Body of pancreas (tissue), 4 donors: Measurements from ENCODE around the gene IL22RA2. TPM values are rescaled to one million over a fixed set of nuclear protein-coding genes. Genes with fewer than 3 reads are reported as not detected.

Experiments
- ATAC-seq: fragments of 150-250 bp; one replicate; pipeline ENCODE4 v1.9.1; 2016
- DNase-seq, 4 donors: peaks; one replicate each; pipeline ENCODE4 v3.0.0-alpha.2; 2019
- H3K27ac ChIP-seq, 4 donors: fragments of 200-600 bp; sonication (generic); 1 replicate in 3 of 4; 2 replicates in 1 of 4; pipeline versions ENCODE4 v1.5.1 to v1.6.1; 2016 to 2019; ENCODE audit warnings: mild to moderate bottlenecking in 1 of 4, mixed read lengths in 1 of 4, moderate library complexity in 1 of 4
- H3K27me3 ChIP-seq, 2 donors: fragments of 200-600 bp; sonication (generic); one replicate each; pipeline ENCODE4 v1.6.0; 2016; ENCODE audit warnings: mild to moderate bottlenecking in 1 of 2
- H3K36me3 ChIP-seq, 2 donors: fragments of 200-600 bp; sonication (generic); replicated peaks in 1 of 2; 2 replicates each; pipeline ENCODE4 v1.5.1; 2016; ENCODE audit warnings: low read depth in 2 of 2; ENCODE audit not compliant: insufficient read depth in 1 of 2
- H3K4me1 ChIP-seq: fragments of 200-600 bp; sonication (generic); one replicate; pipeline ENCODE4 v1.6.0; 2016
- H3K4me3 ChIP-seq, 2 donors: fragments of 200-600 bp; sonication (generic); 1 replicate in 1 of 2; 2 replicates in 1 of 2; pipeline ENCODE4 v1.5.1; 2016 to 2019
- H3K9me3 ChIP-seq, 3 donors: fragments of 200-600 bp; sonication (generic); 1 replicate in 2 of 3; 2 replicates in 1 of 3; pipeline ENCODE4 v1.5.1; 2016
- CTCF ChIP-seq, 7 experiments: fragments of 450-650 bp in 4 of 7; fragments of 200-600 bp in 3 of 7; sonication (generic) in 3 of 7; IDR thresholded peaks; one replicate each; pipeline ENCODE4 v1.5.1; 2016 to 2019; ENCODE audit warnings: antibody characterized with exemption in 7 of 7
- POLR2A ChIP-seq, 3 donors: fragments of 450-650 bp; IDR thresholded peaks; one replicate each; pipeline ENCODE4 v1.6.1; 2016; ENCODE audit warnings: antibody characterized with exemption in 3 of 3, mild to moderate bottlenecking in 2 of 3
- WGBS, 2 donors: methylation state at CpG; one replicate each; pipeline ENCODE4 v1.1.5; 2017; 5-methylcytosine and 5-hydroxymethylcytosine counted together
- intact Hi-C: fragments of 100-400 bp; cut with DNase I; formaldehyde crosslinking; loops from one replicate; pipeline ENCODE4 v1.15.1; 2023
- total RNA-seq, 2 donors: library from RNA; depleted of rRNA; stranded (reverse); fragments of >200 nt; gene quantifications; one replicate each; pipeline ENCODE4 v1.1.0, GENCODE V29; 2016

IL22RA2 gene
- total RNA-seq, 2 donors from 2014 or later = not detected

DNA sequence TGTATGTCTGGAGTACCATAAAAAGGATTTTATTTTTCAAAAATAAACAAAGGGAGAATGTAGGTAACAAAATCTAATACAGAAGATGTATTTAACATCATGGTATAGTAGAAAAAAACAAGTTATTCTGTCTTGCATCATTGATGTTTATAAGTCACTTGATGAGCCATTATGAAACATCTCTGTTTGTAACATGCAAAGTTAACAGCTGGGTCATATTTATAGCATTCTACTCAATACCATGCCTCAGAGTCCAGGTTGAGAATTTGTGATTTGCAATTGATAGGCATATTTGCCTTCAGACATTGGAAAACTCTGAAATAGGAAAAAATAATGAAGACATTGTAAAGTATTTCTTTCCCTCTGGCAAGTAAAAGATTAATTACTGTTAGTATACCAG is 76.4 kb downstream of the IL22RA2 start:
- Histone ChIP-seq H3K27ac (no peak overlapping the region), H3K4me1 (peaks cover 7% of the 10 kb centered on the region), H3K4me3 (no peak overlapping the region), H3K27me3 (no peaks in the 10 kb centered on the region), H3K36me3 (no peaks in the 10 kb centered on the region), H3K9me3 (no peaks in the 10 kb centered on the region)
- intact Hi-C loops = loop anchor here (10.0 kb wide), 1 partner anchor 538 kb away; no protein-coding TSS in a partner anchor
- TF ChIP-seq POLR2A (IDR thresholded peaks at IDR 0.05) (no peak), CTCF (IDR thresholded peaks at IDR 0.05) (no peak)
- DNase-seq (no peak), ATAC-seq (no peak)

DNA sequence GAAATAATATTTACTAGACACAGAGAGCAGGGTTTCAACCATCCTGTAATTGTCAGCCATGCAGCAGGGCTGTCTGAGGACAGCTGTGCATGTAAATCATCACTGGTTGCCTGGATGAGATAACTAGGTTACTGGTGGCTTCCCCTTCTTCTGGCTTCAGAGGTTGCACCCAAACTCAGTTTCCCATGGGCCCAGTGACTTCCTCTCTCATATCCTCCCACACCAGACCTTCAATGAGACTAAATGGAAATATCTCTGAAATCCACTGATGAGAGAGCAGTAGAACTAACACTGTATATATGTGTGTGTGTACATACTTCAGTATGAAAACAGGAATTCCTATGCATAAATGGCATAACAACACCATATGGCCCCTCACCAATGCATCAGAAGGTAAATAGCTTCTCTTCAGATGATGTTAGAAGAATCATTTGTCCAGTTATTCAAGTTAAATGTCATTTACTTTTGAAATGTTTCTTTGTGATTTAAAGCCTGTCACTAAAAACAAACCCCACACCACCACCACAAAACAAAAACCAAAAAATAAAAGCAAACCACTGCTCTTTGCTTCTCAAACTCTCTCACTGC is 77.7 kb downstream of the IL22RA2 start:
- intact Hi-C loops = loop anchor here (10.0 kb wide), 1 partner anchor 539 kb away; no protein-coding TSS in a partner anchor
- Histone ChIP-seq H3K27ac (no peak overlapping the region), H3K27me3 (no peaks in the 10 kb centered on the region), H3K9me3 (no peaks in the 10 kb centered on the region), H3K4me3 (no peak overlapping the region), H3K36me3 (no peaks in the 10 kb centered on the region), H3K4me1 (peaks cover 7% of the 10 kb centered on the region)
- no peak for ATAC-seq
- no peak for DNase-seq
- TF ChIP-seq CTCF (IDR thresholded peaks at IDR 0.05) (no peak), POLR2A (IDR thresholded peaks at IDR 0.05) (no peak)

- DNase-seq (no peak), ATAC-seq (no peak)
- WGBS, 2 donors = 72 to 75% methylated on average over 10 of the region's 10 CpGs
- Histone ChIP-seq H3K4me1 (peaks cover 5% of the 10 kb centered on the region), H3K9me3 (no peaks in the 10 kb centered on the region), H3K27me3 (no peaks in the 10 kb centered on the region), H3K27ac (no peak overlapping the region), H3K36me3 (no peaks in the 10 kb centered on the region), H3K4me3 (no peak overlapping the region)
- intact Hi-C loops = loop anchor here (10.0 kb wide), 1 partner anchor 540 kb away; no protein-coding TSS in a partner anchor
- TF ChIP-seq CTCF (IDR thresholded peaks at IDR 0.05) (no peak), POLR2A (IDR thresholded peaks at IDR 0.05) (no peak)
Measured at GRCh38 chr6:137095093-137095492, 78.4 kb downstream of the IL22RA2 start.

- Histone ChIP-seq H3K4me3 (no peak overlapping the region), H3K4me1 (no peaks in the 10 kb centered on the region), H3K9me3 (no peaks in the 10 kb centered on the region), H3K36me3 (no peaks in the 10 kb centered on the region), H3K27me3 (no peaks in the 10 kb centered on the region), H3K27ac (no peak overlapping the region)
- ATAC-seq (peak; percentile 63), DNase-seq (peak; percentile 56 to 73 (median 61))
- 30 to 35% methylated on average over 5 of the region's 5 CpGs for WGBS, 2 donors
- intact Hi-C loops = loop anchor here (5.0 to 10.0 kb wide), 2 partner anchors 73 to 540 kb away; no protein-coding TSS in a partner anchor
- TF ChIP-seq POLR2A (IDR thresholded peaks at IDR 0.05) = no peak
- TF ChIP-seq CTCF (IDR thresholded peaks at IDR 0.05) = peak; percentile 55 to 81 (median 77)
Measured at GRCh38 chr6:137094411-137095008, 78.9 kb downstream of the IL22RA2 start.

Other genes with a start within 250 kb of the IL22RA2 start
- gene IL20RA, start 128.7 kb downstream of the IL22RA2 start, total RNA-seq = 10 to 100 TPM; 12.7 to 23.7 TPM
- gene IFNGR1, start 45.7 kb upstream of the IL22RA2 start, total RNA-seq = 10 to 100 TPM; 12.9 to 36.6 TPM